GM23338 (cell line): Measurements from ENCODE around the gene PELO. TPM values are rescaled to one million over a fixed set of nuclear protein-coding genes. Genes with fewer than 3 reads are reported as not detected.

ENCODE experiments used
- ATAC-seq: fragments of 200-7000 bp; cut with Tn5 transposase; 3 replicates; pipeline ENCODE4 v1.9.1; 2020
- DNase-seq: peaks from one replicate; pipeline ENCODE4 v3.0.0-alpha.2; 2015; ENCODE audit warnings: low spot score
- H2AFZ ChIP-seq: fragments of 200-600 bp; sonication (generic); 2 replicates; pipeline ENCODE4 v1.8.0; 2016; ENCODE audit warnings: antibody characterized with exemption, mild to moderate bottlenecking, moderate library complexity
- H3F3A ChIP-seq: fragments of 200-600 bp; sonication (generic); replicated peaks from 2 replicates; pipeline ENCODE4 v1.8.0; 2017; ENCODE audit warnings: antibody characterized with exemption, mixed run types, low read depth
- H3K27ac ChIP-seq: fragments of 200-600 bp; sonication (generic); 2 replicates; pipeline ENCODE4 v1.6.1; 2016; ENCODE audit warnings: low read depth
- H3K27me3 ChIP-seq: fragments of 200-600 bp; sonication (generic); 2 replicates; pipeline ENCODE4 v1.8.0; 2016; ENCODE audit warnings: mild to moderate bottlenecking, mixed run types, moderate library complexity; ENCODE audit not compliant: insufficient read depth
- H3K36me3 ChIP-seq: fragments of 200-600 bp; sonication (generic); 2 replicates; pipeline ENCODE4 v1.8.0; 2016; ENCODE audit warnings: mild to moderate bottlenecking; ENCODE audit not compliant: insufficient read depth
- H3K4me1 ChIP-seq: fragments of 200-600 bp; sonication (generic); 2 replicates; pipeline ENCODE4 v1.8.0; 2016; ENCODE audit warnings: mild to moderate bottlenecking, moderate library complexity; ENCODE audit not compliant: insufficient read depth
- H3K4me2 ChIP-seq: fragments of 200-600 bp; sonication (generic); 2 replicates; pipeline ENCODE4 v1.7.1; 2017; ENCODE audit warnings: mixed run types
- H3K4me3 ChIP-seq: fragments of 200-600 bp; sonication (generic); 2 replicates; pipeline ENCODE4 v1.6.1; 2016; ENCODE audit warnings: mixed run types
- H3K79me2 ChIP-seq: fragments of 200-600 bp; sonication (generic); replicated peaks from 2 replicates; pipeline ENCODE4 v1.8.0; 2017; ENCODE audit warnings: mild to moderate bottlenecking; ENCODE audit not compliant: insufficient read depth
- H3K9me2 ChIP-seq: fragments of 200-600 bp; sonication (generic); 2 replicates; pipeline ENCODE4 v1.8.0; 2017; ENCODE audit not compliant: insufficient read depth
- H4K20me1 ChIP-seq: fragments of 200-600 bp; sonication (generic); replicated peaks from 2 replicates; pipeline ENCODE4 v1.8.0; 2017; ENCODE audit warnings: mild to moderate bottlenecking; ENCODE audit not compliant: insufficient read depth
- H3K27ac Mint-ChIP-seq: 2 replicates; pipeline ENCODE4 v1.8.0; 2020; ENCODE audit warnings: inconsistent platforms, mild to moderate bottlenecking, moderate library complexity, mixed read lengths
- H3K27me3 Mint-ChIP-seq: 3 replicates; pipeline ENCODE4 v1.8.0; 2022; ENCODE audit warnings: low read depth, mild to moderate bottlenecking, moderate library complexity, mixed read lengths, inconsistent platforms; ENCODE audit not compliant: insufficient read depth, poor library complexity
- H3K36me3 Mint-ChIP-seq: 3 replicates; pipeline ENCODE4 v1.8.0; 2021; ENCODE audit warnings: low read depth, mild to moderate bottlenecking, inconsistent platforms, moderate library complexity, mixed read lengths
- H3K4me1 Mint-ChIP-seq: 3 replicates; pipeline ENCODE4 v1.8.0; 2020; ENCODE audit warnings: mild to moderate bottlenecking, inconsistent platforms, mixed read lengths
- H3K4me3 Mint-ChIP-seq: 3 replicates; pipeline ENCODE4 v1.8.0; 2021; ENCODE audit warnings: moderate library complexity, mild to moderate bottlenecking, inconsistent platforms, mixed read lengths
- H3K9me3 Mint-ChIP-seq: 3 replicates; pipeline ENCODE4 v1.8.0; 2020; ENCODE audit warnings: moderate library complexity, mild to moderate bottlenecking, inconsistent platforms, mixed read lengths
- CTCF ChIP-seq, 2 experiments: fragments of 200-600 bp in 1 of 2; sonication (generic) in 1 of 2; conservative IDR thresholded peaks; 2 replicates each; pipeline versions ENCODE4 v1.5.1 to v1.6.1; 2016 to 2017; ENCODE audit warnings: antibody characterized with exemption in 2 of 2, low read depth in 2 of 2, mild to moderate bottlenecking in 2 of 2, moderate library complexity in 1 of 2
- EZH2 ChIP-seq: fragments of 200-600 bp; sonication (generic); IDR thresholded peaks from one replicate; pipeline ENCODE4 v1.8.0; 2017; ENCODE audit warnings: antibody characterized with exemption, mild to moderate bottlenecking, low read depth; ENCODE audit not compliant: unreplicated experiment
- JUNB ChIP-seq: IDR thresholded peaks from one replicate; pipeline ENCODE4 v1.6.1; 2016; ENCODE audit warnings: antibody characterized with exemption; ENCODE audit not compliant: unreplicated experiment
- NANOG ChIP-seq: IDR thresholded peaks from 2 replicates; pipeline ENCODE4 v1.6.1; 2016; ENCODE audit warnings: antibody characterized with exemption, borderline replicate concordance
- POLR2AphosphoS5 ChIP-seq: IDR thresholded peaks from 2 replicates; pipeline ENCODE4 v1.6.1; 2016; ENCODE audit warnings: antibody characterized with exemption, low read depth
- STAT1 ChIP-seq: IDR thresholded peaks from one replicate; pipeline ENCODE4 v1.6.1; 2016; ENCODE audit warnings: antibody characterized with exemption; ENCODE audit not compliant: unreplicated experiment
- ZNF114 ChIP-seq: fragments of 250-450 bp; sonication (Bioruptor Pico); IDR thresholded peaks from 2 replicates; pipeline ENCODE4 v1.5.0; 2020; ENCODE audit warnings: mild to moderate bottlenecking, moderate library complexity
- ZNF462 ChIP-seq: fragments of 250-450 bp; sonication (Bioruptor Pico); IDR thresholded peaks from 2 replicates; pipeline ENCODE4 v1.5.0; 2020; ENCODE audit warnings: mild to moderate bottlenecking, moderate library complexity
- polyA plus RNA-seq: library from polyadenylated mRNA; unstranded; fragments of >200 nt; fragmentation: Nextera tagmentation; extraction: Ambion mirVana; gene quantifications from 2 replicates; pipeline ENCODE4 v1.2.1, GENCODE V29; 2016
- total RNA-seq: library from RNA; depleted of rRNA; stranded (reverse); fragments of >200 nt; shearing (Covaris generic); gene quantifications from 2 replicates; pipeline ENCODE4 v1.2.3, GENCODE V29; 2014
- TF ChIP-seq, protein P1 (sequence below): IDR thresholded peaks from 2 replicates; pipeline ENCODE4 v1.6.1; 2016; ENCODE audit warnings: antibody characterized with exemption

PELO gene
- total and polyA plus RNA-seq, 2 experiments from 2014 or later: 13.6 to 15.6 TPM

DNA sequence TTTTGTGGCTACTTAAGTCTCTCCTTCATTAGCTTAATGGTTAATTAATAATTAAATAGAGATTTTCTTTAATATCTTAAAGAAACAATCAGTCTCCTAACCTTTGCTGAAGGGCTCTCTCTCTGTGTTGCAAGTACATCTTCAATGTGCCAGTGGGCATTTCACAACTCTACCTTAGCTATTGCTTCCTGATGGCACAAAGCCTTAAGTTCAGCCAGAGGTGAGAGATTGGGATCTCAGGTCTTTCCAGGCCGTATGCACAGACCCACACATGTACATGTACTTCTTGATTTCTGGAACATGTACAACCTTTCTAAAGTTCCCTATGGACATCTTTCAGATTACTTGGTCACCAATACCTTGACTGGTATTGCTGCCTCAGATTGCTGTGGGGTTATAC is 8.9 kb upstream of the PELO start:
- no peak overlapping the region for H3K4me3 ChIP-seq
- Mint-ChIP-seq H3K9me3 (no peaks in the 10 kb centered on the region; the same call in 2 of the 3 replicates), H3K4me3 (no peak overlapping the region)

More for the DNA sequence above, 8.9 kb upstream of the PELO start:
- H4K20me1 ChIP-seq: no peaks in the 10 kb centered on the region
- TF ChIP-seq EZH2 (no peak), ZNF462 (CRISPR knock-in tag) (no peak), POLR2AphosphoS5 (no peak), NANOG (no peak), CTCF (conservative IDR thresholded peaks at IDR 0.05; ENCODE audit: low read depth in 2 of 2) (no peak), ZNF114 (CRISPR knock-in tag) (no peak), JUNB (no peak), STAT1 (no peak)
- TF ChIP-seq, protein P1, sequence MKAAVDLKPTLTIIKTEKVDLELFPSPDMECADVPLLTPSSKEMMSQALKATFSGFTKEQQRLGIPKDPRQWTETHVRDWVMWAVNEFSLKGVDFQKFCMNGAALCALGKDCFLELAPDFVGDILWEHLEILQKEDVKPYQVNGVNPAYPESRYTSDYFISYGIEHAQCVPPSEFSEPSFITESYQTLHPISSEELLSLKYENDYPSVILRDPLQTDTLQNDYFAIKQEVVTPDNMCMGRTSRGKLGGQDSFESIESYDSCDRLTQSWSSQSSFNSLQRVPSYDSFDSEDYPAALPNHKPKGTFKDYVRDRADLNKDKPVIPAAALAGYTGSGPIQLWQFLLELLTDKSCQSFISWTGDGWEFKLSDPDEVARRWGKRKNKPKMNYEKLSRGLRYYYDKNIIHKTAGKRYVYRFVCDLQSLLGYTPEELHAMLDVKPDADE: no peak
- DNase-seq (no peak), ATAC-seq (no peak)
- peaks cover 6% of the 10 kb centered on the region; the same call in 1 of the 2 replicates for H3K4me1 ChIP-seq
- Mint-ChIP-seq H3K4me1 (peaks cover 17% of the 10 kb centered on the region), H3K36me3 (no peaks in the 10 kb centered on the region), H3K27ac (no peak overlapping the region), H3K27me3 (no peaks in the 10 kb centered on the region)
- H3K36me3 ChIP-seq: no peaks in the 10 kb centered on the region
- H3K27ac ChIP-seq: no peak overlapping the region
- H3F3A ChIP-seq: no peaks in the 10 kb centered on the region
- H2AFZ ChIP-seq: no peak overlapping the region
- H3K4me2 ChIP-seq: no peak overlapping the region
- no peaks in the 10 kb centered on the region for H3K79me2 ChIP-seq
- H3K9me2 ChIP-seq: no peaks in the 10 kb centered on the region; the same call in 1 of the 2 replicates
- no peaks in the 10 kb centered on the region for H3K27me3 ChIP-seq
